AG09309 (cell line): ENCODE measurements around the gene SLC25A34.

Experiments used
- DNase-seq: peaks from one replicate; pipeline ENCODE4 v3.0.0-alpha.2; 2010; ENCODE audit warnings: low read depth
- H3K4me3 ChIP-seq: 2 replicates; pipeline ENCODE4 v1.5.1; 2011; ENCODE audit warnings: mild to moderate bottlenecking, low read depth, low read length, moderate library complexity; ENCODE audit not compliant: control insufficient read depth
- TF ChIP-seq, protein P1 (sequence below): IDR thresholded peaks from 2 replicates; pipeline ENCODE4 v1.5.1; 2011; ENCODE audit warnings: mild to moderate bottlenecking, low read depth, low read length, inconsistent platforms; ENCODE audit not compliant: insufficient read depth, control insufficient read depth; ENCODE audit errors: missing control alignments

The SLC25A34 gene

DNA sequence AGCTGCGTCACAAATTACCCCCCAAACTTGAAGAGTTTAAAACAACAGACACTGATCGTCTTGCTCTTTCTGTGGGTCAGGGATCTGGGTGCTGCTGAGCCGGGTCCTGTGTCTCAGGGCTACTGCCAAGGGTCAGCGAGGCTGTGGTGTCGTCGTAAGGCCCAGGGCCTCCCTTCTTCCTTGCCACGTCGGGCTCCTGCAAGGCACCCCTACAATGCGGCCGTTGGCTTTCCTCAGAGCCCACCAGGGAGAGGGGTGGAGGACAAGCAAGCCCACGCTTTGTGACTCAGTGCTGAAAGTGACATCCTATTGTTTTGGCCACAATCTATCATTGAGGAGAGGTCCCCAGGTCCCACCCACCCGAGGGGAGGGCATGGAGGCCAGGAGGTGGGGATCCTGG, 14.9 kb downstream of the SLC25A34 start:
- TF ChIP-seq, protein P1, sequence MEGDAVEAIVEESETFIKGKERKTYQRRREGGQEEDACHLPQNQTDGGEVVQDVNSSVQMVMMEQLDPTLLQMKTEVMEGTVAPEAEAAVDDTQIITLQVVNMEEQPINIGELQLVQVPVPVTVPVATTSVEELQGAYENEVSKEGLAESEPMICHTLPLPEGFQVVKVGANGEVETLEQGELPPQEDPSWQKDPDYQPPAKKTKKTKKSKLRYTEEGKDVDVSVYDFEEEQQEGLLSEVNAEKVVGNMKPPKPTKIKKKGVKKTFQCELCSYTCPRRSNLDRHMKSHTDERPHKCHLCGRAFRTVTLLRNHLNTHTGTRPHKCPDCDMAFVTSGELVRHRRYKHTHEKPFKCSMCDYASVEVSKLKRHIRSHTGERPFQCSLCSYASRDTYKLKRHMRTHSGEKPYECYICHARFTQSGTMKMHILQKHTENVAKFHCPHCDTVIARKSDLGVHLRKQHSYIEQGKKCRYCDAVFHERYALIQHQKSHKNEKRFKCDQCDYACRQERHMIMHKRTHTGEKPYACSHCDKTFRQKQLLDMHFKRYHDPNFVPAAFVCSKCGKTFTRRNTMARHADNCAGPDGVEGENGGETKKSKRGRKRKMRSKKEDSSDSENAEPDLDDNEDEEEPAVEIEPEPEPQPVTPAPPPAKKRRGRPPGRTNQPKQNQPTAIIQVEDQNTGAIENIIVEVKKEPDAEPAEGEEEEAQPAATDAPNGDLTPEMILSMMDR: no peak
- no peak overlapping the region for H3K4me3 ChIP-seq
- no peak for DNase-seq

DNA sequence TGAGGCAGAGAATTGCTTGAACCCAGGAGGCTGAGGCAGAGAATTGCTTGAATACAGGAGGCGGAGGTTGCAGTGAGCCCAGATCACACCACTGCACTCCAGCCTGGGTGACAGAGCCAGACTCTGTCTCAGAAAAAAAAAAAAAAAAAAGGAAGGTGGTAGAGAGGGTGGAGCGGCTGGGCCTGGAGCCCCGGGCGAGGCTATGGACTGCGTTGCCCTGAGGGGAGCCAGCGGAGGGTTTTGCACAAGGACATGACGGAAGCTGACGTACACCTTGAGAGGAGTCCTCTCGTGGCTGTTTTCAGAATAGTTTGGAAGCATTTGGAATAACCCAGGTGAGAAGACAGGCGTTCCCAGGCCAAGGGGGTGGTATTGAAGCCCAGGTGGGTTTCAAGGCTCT, 15.7 kb downstream of the SLC25A34 start:
- no peak for DNase-seq
- no peak overlapping the region for H3K4me3 ChIP-seq
- TF ChIP-seq, protein P1: no peak

DNA sequence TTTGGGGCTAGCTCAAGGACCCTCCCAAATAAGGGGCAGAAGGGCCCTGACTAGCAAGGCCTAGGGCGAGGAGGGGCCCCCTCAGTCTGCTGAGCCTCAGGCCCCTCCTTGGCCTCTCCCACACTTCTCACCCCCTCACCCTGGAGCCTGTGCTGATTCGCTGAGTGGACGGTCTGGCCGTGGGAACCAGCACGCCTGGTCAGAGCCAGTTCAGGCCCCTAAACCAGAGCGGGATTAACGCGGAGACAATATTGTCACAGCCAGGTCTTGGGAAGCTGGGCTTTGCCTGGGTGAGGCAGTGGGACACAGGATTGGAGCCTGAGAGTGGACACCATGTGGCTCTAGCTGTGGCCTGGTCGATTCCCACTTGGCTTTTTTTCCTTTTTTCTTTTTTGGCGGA, 17.7 kb downstream of the SLC25A34 start:
- TF ChIP-seq, protein P1: no peak
- no peak overlapping the region for H3K4me3 ChIP-seq
- DNase-seq: no peak

DNA sequence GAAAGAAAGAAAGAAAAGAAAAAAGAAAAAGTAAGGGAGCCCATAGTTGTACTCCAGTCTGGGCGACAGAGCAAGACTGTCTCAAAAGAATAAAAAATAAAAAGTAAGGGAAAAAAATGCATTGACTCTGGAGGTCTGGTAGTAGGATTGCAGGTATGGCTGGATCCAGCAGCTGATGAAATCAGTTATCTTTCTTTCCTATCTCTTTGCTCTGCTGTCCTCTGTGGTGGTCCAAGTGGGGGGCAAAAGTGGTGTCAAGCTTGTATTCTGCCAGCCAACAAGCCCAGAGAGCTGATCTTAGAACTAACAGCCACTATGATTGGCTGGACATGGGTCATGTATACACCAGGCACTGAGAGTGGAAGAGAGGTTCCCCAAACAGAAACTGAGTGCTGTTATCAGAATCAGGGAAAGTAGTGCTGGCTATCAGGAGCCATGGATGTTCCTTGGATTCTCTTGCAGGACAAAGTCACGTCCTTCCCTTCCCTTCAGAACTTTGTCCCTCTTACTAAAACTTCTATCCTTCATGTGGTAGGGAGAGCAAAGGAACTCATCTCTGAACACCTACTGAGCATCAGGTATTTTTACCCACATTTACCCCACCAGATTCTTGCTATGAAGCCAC, 19.1 kb downstream of the SLC25A34 start:
- no peak overlapping the region for H3K4me3 ChIP-seq
- no peak for DNase-seq
- TF ChIP-seq, protein P1: no peak

DNA sequence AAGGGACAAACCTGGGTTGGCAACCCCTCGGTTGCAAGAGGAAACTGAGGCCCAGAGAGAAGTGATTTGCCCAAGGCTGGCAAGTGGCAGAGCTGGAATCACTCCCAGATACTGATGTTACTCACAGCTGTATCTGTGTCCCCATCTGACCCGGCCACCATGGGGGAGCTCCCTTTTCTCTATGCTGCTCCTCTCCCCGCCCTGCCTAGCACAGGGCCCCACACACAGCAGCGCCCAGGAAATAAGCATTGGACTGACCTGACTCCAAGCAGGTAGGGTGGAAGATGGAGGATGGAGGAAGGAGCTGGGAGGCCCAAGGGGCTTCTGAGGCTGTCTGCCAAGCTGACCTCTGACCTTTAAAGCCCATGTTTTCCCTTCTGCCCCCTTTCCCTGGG, 19.6 kb downstream of the SLC25A34 start:
- DNase-seq: no peak
- H3K4me3 ChIP-seq: no peak overlapping the region
- TF ChIP-seq, protein P1: no peak

DNA sequence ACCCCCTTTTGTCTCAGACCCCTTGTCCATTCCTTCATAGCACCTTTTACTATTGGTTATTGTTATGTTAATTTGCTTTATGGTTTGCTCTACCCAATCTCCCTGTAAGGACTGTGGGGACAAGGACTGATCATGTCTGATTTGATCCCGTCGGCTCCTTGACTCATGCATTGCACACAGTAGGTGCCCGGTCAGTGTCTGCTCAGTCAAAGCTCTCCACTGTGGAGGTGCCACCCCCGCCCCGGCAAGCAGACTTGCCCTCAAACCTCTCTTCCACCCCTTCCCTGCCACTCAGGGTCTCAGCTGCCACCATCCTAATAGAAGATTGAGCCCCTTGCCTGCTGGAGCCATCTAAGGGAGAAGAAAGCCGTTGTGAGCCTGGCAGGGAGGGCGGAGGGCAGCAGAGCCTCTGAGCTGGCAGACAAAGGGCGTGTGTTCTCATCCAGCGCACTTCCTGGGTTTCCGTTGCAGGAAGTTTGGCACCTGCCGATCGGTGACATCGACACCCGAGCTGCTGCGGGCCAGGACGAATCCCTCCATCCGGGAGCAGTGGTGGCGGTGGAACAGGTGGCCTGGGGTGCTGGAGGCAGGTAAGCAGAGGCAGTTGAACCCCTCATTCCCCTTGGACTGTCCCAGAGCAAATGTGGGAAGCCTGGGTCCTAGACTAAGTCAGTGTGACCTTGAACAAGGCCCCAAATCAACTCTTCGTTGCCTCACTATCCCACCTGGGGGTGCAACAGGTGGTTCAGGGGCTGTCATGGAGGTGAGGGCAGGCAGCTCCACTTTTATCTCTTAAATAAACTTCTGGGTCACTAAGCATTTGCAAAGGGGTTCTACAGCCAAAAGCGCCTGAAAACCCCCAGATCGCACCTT, 20.3 kb downstream of the SLC25A34 start:
- DNase-seq: no peak
- H3K4me3 ChIP-seq: no peak overlapping the region
- TF ChIP-seq, protein P1: no peak
